Measurements from ENCODE around the gene MEPE.

MEPE gene

GRCh38 chr4:87799301-87800113 is 33.3 kb upstream of the MEPE start, which contains the start of gene IBSP:
TSS of gene IBSP (plus strand) at chr4:87799554. CDS start at chr4:87802362, 2,808 bp downstream.
- no peak within 1 kb of the TSS for H3K4me2 ChIP-seq (ENCODE audit: low read length)
- H2AFZ ChIP-seq (ENCODE audit: low read length): no peak within 1 kb of the TSS
- H3K36me3 ChIP-seq (ENCODE audit: insufficient read depth, low read length): no peaks in the 10 kb centered on the region
- H3K9me2 ChIP-seq (ENCODE audit: low read depth, low read length): no peaks in the 10 kb centered on the region
- no peak within 1 kb of the TSS for H3K4me3 ChIP-seq (ENCODE audit: low read depth, low read length, poor library complexity, severe bottlenecking)
- no peak within 1 kb of the TSS for H3K9ac ChIP-seq (ENCODE audit: low read length)
- no peaks in the 10 kb centered on the region for H3K27me3 ChIP-seq (ENCODE audit: insufficient read depth, low read length)
- H3K4me1 ChIP-seq (ENCODE audit: insufficient read depth, low read length, severe bottlenecking): no peaks in the 10 kb centered on the region
- no peaks in the 10 kb centered on the region for H3K9me3 ChIP-seq (ENCODE audit: low read length)
- no peak within 1 kb of the TSS for H3K27ac ChIP-seq (ENCODE audit: low read depth, low read length, poor library complexity, severe bottlenecking)
- no peaks in the 10 kb centered on the region for H3K79me2 ChIP-seq (ENCODE audit: insufficient read depth, low read length)
- H3F3A ChIP-seq (ENCODE audit: insufficient read depth, low read length): no peaks in the 10 kb centered on the region
- no peak for TF ChIP-seq EZH2 (IDR thresholded peaks at IDR 0.05; ENCODE audit: borderline replicate concordance, low read length)
- no peak for TF ChIP-seq CTCF (IDR thresholded peaks at IDR 0.05; ENCODE audit: low read length)
- no peaks in the 10 kb centered on the region for H4K20me1 ChIP-seq (ENCODE audit: insufficient read depth, low read length)

GRCh38 chr4:87802858-87803257 is 29.9 kb upstream of the MEPE start:
- H3K9ac ChIP-seq (ENCODE audit: low read length): no peak overlapping the region
- H3K36me3 ChIP-seq (ENCODE audit: insufficient read depth, low read length): no peaks in the 10 kb centered on the region
- no peak for TF ChIP-seq EZH2 (IDR thresholded peaks at IDR 0.05; ENCODE audit: borderline replicate concordance, low read length)
- TF ChIP-seq CTCF (IDR thresholded peaks at IDR 0.05; ENCODE audit: low read length): no peak
- H3K27me3 ChIP-seq (ENCODE audit: insufficient read depth, low read length): no peaks in the 10 kb centered on the region
- no peaks in the 10 kb centered on the region for H3K4me1 ChIP-seq (ENCODE audit: insufficient read depth, low read length, severe bottlenecking)
- H3K4me3 ChIP-seq (ENCODE audit: low read depth, low read length, poor library complexity, severe bottlenecking): no peak overlapping the region
- no peaks in the 10 kb centered on the region for H3K9me3 ChIP-seq (ENCODE audit: low read length)
- no peaks in the 10 kb centered on the region for H3K79me2 ChIP-seq (ENCODE audit: insufficient read depth, low read length)
- no peak overlapping the region for H3K4me2 ChIP-seq (ENCODE audit: low read length)
- H3F3A ChIP-seq (ENCODE audit: insufficient read depth, low read length): no peaks in the 10 kb centered on the region
- no peak overlapping the region for H2AFZ ChIP-seq (ENCODE audit: low read length)
- H4K20me1 ChIP-seq (ENCODE audit: insufficient read depth, low read length): no peaks in the 10 kb centered on the region
- H3K27ac ChIP-seq (ENCODE audit: low read depth, low read length, poor library complexity, severe bottlenecking): no peak overlapping the region
- no peaks in the 10 kb centered on the region for H3K9me2 ChIP-seq (ENCODE audit: low read depth, low read length)

GRCh38 chr4:87803421-87803820 is 29.3 kb upstream of the MEPE start:
- Histone ChIP-seq H3K9ac (ENCODE audit: low read length) (no peak overlapping the region), H3K79me2 (ENCODE audit: insufficient read depth, low read length) (no peaks in the 10 kb centered on the region), H2AFZ (ENCODE audit: low read length) (no peak overlapping the region), H3K27me3 (ENCODE audit: insufficient read depth, low read length) (no peaks in the 10 kb centered on the region), H4K20me1 (ENCODE audit: insufficient read depth, low read length) (no peaks in the 10 kb centered on the region), H3K4me1 (ENCODE audit: insufficient read depth, low read length, severe bottlenecking) (no peaks in the 10 kb centered on the region), H3F3A (ENCODE audit: insufficient read depth, low read length) (no peaks in the 10 kb centered on the region), H3K4me2 (ENCODE audit: low read length) (no peak overlapping the region), H3K27ac (ENCODE audit: low read depth, low read length, poor library complexity, severe bottlenecking) (no peak overlapping the region), H3K9me2 (ENCODE audit: low read depth, low read length) (no peaks in the 10 kb centered on the region), H3K36me3 (ENCODE audit: insufficient read depth, low read length) (no peaks in the 10 kb centered on the region), H3K9me3 (ENCODE audit: low read length) (no peaks in the 10 kb centered on the region), H3K4me3 (ENCODE audit: low read depth, low read length, poor library complexity, severe bottlenecking) (no peak overlapping the region)
- TF ChIP-seq CTCF (IDR thresholded peaks at IDR 0.05; ENCODE audit: low read length) (no peak), EZH2 (IDR thresholded peaks at IDR 0.05; ENCODE audit: borderline replicate concordance, low read length) (no peak)
